ENCODE results near the gene BLTP3B. TPM values are rescaled to one million over a fixed set of nuclear protein-coding genes. Genes with fewer than 3 reads are reported as not detected.
A peak's percentile ranks its signal among the peaks of the same experiment; 100 is the strongest.

BLTP3B gene
- total RNA-seq, 4 donors from 2014 or later: 29.5 to 34.5 (median 33.9) TPM

- ATAC-seq (ENCODE audit: low FRiP score) (peak; percentile 94), DNase-seq (ENCODE audit: low spot score) (no peak)
- TF ChIP-seq, protein P1, sequence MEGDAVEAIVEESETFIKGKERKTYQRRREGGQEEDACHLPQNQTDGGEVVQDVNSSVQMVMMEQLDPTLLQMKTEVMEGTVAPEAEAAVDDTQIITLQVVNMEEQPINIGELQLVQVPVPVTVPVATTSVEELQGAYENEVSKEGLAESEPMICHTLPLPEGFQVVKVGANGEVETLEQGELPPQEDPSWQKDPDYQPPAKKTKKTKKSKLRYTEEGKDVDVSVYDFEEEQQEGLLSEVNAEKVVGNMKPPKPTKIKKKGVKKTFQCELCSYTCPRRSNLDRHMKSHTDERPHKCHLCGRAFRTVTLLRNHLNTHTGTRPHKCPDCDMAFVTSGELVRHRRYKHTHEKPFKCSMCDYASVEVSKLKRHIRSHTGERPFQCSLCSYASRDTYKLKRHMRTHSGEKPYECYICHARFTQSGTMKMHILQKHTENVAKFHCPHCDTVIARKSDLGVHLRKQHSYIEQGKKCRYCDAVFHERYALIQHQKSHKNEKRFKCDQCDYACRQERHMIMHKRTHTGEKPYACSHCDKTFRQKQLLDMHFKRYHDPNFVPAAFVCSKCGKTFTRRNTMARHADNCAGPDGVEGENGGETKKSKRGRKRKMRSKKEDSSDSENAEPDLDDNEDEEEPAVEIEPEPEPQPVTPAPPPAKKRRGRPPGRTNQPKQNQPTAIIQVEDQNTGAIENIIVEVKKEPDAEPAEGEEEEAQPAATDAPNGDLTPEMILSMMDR (IDR thresholded peaks at IDR 0.05): no peak
These were observed 27.7 kb upstream of the BLTP3B start for GRCh38 chr12:100170313-100170858.

GRCh38 chr12:100169345-100169744 is 26.7 kb upstream of the BLTP3B start:
- DNase-seq (ENCODE audit: low spot score) (no peak), ATAC-seq (ENCODE audit: low FRiP score) (no peak)
- TF ChIP-seq, protein P1 (IDR thresholded peaks at IDR 0.05): no peak

DNA sequence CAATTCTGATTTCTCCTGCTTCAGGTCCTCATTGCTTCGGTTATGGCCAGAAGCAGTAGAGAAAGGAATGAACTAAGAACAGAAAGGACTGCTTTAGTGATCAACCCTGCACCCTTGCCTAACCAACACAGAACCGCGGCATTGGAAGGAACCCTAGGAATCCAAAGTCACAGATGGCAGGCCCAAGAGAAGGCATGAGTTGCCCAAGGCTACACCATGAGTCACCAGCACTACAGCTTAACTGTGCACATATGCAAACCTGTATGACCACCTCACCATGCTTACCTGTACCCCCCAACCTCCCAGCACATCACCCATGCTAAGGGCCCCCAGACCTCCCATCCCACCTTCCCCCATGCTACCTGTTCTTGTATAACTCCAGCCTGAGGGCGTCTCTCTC is 25.9 kb upstream of the BLTP3B start:
- no peak for ATAC-seq (ENCODE audit: low FRiP score)
- TF ChIP-seq, protein P1 (IDR thresholded peaks at IDR 0.05): no peak
- DNase-seq (ENCODE audit: low spot score): no peak

DNA sequence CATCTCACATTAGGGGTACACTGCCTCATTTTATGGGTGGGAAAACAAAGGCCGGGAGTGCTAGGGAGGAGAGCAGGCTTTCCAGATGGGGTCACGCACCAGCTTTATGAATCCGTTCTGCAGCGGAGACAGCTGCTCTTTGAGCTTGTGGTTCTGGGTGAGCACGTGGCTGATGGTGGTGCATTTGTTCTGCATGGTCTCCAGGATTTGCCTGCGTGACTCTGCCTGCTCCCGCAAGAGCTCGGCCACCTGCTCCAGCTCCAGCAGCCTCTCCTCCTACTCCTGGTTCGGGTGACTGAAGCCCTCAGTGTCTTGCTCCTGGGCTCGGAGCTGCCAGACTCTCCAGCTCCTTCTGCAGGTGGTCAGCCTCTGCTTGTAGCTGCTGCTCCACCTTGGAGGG is 23.6 kb upstream of the BLTP3B start:
- DNase-seq (ENCODE audit: low spot score) (no peak), ATAC-seq (ENCODE audit: low FRiP score) (no peak)
- TF ChIP-seq, protein P1 (IDR thresholded peaks at IDR 0.05): no peak

DNA sequence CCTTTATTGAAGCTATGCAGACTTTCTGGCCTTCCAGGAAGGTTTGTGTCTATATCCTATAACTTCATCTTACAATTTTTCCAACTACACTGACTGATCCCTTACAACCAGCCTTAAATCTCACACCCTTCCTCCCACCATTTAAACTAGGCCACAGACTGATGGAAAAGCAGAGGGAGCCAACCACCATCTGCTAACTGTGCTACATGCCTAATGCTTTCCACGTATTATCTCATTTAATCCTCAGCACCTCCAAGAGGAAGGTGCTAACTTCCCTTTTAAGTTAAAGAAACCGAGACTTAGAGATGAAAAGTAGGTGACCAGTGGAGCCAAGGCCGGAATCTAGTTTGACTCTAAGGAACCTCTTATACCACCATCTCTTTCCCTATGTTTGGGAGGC is 22.7 kb upstream of the BLTP3B start:
- ATAC-seq (ENCODE audit: low FRiP score) (no peak), DNase-seq (ENCODE audit: low spot score) (no peak)
- TF ChIP-seq, protein P1 (IDR thresholded peaks at IDR 0.05): no peak

GRCh38 chr12:100164153-100164704 is 21.6 kb upstream of the BLTP3B start:
- DNase-seq (ENCODE audit: low spot score) (no peak), ATAC-seq (ENCODE audit: low FRiP score) (no peak)
- TF ChIP-seq, protein P1 (IDR thresholded peaks at IDR 0.05): no peak

DNA sequence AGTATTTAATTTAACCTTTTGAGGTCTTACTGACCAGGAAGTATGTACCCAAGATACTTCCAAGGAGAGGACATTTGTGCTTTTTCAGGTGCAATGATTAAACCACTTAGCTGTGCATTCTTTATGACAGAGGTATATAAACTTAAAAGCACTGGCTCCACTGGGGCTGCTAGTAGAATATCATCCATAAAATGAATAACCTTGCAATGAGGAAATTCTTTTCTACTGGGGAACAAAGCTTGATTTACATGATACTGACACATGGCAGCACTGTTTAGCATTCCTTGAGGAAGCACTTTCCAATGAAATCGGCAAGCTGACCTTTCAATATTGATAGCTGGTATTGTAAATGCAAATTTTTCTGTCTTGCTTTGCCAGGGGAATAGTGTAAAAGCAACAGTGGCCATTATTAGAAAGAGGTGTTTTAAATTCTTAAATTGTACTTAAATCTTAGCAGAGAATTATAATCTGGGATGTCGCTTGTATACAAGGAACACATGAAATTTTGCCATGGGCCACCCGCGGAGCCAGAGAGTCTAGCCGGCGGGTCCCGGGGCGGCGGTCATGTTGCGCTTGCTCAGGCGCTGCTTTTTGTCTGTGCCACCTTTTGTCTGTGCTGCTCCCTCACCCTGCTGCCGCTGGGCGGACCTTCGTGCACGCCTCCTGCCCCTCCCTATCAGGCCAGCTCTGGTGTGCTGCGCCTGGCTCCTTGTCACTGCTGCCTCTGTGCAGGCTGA is 20.9 kb upstream of the BLTP3B start:
- TF ChIP-seq, protein P1 (IDR thresholded peaks at IDR 0.05): no peak
- ATAC-seq (ENCODE audit: low FRiP score) (peak; percentile 79), DNase-seq (ENCODE audit: low spot score) (no peak)

Measured in omental fat pad (tissue), 4 donors.